ENCODE data around the gene UQCRHL.
A peak's percentile ranks its signal among the peaks of the same experiment; 100 is the strongest.

Gene UQCRHL

GRCh38 chr1:15758953-15759661, 48.3 kb downstream of the UQCRHL start:
- Histone ChIP-seq H3K4me3 (ENCODE audit: low read depth in 1 of 5, low read length in 5 of 5) (peak overlapping the region in 4 of 5 donors; percentile 48 to 65 (median 58)), H3K9me3 (ENCODE audit: control insufficient read depth in 5 of 5, low read length in 5 of 5) (no peaks in the 10 kb centered on the region), H3K27me3 (ENCODE audit: control insufficient read depth in 5 of 5, insufficient read depth in 4 of 5, low read length in 5 of 5) (peaks cover 0 to 16% (median 8%) of the 10 kb centered on the region in 5 donors), H3K27ac (ENCODE audit: low read depth, low read length) (no peak overlapping the region), H3K4me1 (ENCODE audit: control insufficient read depth in 5 of 5, insufficient read depth in 5 of 5, low read length in 5 of 5) (peaks cover 6 to 45% (median 29%) of the 10 kb centered on the region in 5 donors), H3K9ac (ENCODE audit: low read length in 5 of 5) (peak overlapping the region in 4 of 5 donors; percentile 30 to 76 (median 56)), H3K36me3 (ENCODE audit: control insufficient read depth in 5 of 5, insufficient read depth in 5 of 5, low read length in 5 of 5) (no peaks in the 10 kb centered on the region)

- Histone ChIP-seq H3K9me3 (ENCODE audit: control insufficient read depth in 5 of 5, low read length in 5 of 5) (no peaks in the 10 kb centered on the region), H3K4me3 (ENCODE audit: low read depth in 1 of 5, low read length in 5 of 5) (peak within 1 kb of the TSS in 4 of 5 donors; percentile 48 to 65 (median 58)), H3K9ac (ENCODE audit: low read length in 5 of 5) (peak within 1 kb of the TSS in 4 of 5 donors; percentile 30 to 76 (median 56)), H3K4me1 (ENCODE audit: control insufficient read depth in 5 of 5, insufficient read depth in 5 of 5, low read length in 5 of 5) (peaks cover 6 to 45% (median 29%) of the 10 kb centered on the region in 5 donors), H3K27me3 (ENCODE audit: control insufficient read depth in 5 of 5, insufficient read depth in 4 of 5, low read length in 5 of 5) (peaks cover 0 to 16% (median 8%) of the 10 kb centered on the region in 5 donors), H3K27ac (ENCODE audit: low read depth, low read length) (no peak within 1 kb of the TSS), H3K36me3 (ENCODE audit: control insufficient read depth in 5 of 5, insufficient read depth in 5 of 5, low read length in 5 of 5) (no peaks in the 10 kb centered on the region)
Measured at GRCh38 chr1:15758343-15758931, 49.0 kb downstream of the UQCRHL start, which contains the start of gene FBLIM1. TSS of gene FBLIM1 (plus strand) at chr1:15758795. CDS start at chr1:15764984, 6,189 bp downstream.

DNA sequence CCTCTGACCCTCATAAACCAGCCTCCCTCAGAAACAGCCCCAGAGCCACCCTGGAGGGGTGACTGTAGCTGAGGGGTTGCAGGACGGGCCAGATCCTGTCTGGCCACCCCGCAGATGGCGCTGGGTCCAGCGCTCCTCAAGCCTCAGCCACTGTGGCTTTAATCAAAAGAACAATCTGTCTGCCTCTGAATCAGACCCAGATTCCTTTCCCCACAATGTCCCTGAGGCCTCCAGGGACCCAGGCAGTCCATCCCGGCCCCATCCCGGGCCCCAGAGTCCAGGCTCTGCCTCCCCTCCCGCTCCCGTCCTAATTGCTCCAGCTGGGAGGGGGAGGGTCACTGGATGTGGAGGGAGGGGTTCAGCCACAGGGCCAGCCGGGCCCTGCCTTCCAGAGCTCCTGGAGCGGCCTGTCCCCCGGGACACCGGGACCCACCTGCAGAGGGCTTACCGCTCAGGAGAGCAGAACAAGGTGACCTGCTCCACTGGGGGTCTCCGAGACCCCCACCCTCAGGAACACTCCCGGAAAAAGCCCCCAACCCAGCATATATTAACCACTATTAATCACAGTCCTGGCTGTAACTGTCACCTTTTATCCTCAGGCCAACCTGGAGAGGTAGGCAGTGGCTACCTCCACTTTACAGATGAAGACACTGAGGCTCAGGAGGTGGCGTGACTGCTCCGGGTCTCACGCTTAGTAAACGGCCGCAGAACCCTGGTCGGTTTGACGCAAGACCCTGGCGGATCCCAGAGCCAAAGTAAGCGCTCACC, 49.7 kb downstream of the UQCRHL start:
- Histone ChIP-seq H3K9me3 (ENCODE audit: control insufficient read depth in 5 of 5, low read length in 5 of 5) (no peaks in the 10 kb centered on the region), H3K9ac (ENCODE audit: low read length in 5 of 5) (no peak overlapping the region), H3K4me3 (ENCODE audit: low read depth in 1 of 5, low read length in 5 of 5) (peak overlapping the region in 2 of 5 donors; percentile 4 to 37), H3K36me3 (ENCODE audit: control insufficient read depth in 5 of 5, insufficient read depth in 5 of 5, low read length in 5 of 5) (no peaks in the 10 kb centered on the region), H3K27me3 (ENCODE audit: control insufficient read depth in 5 of 5, insufficient read depth in 4 of 5, low read length in 5 of 5) (peaks cover 0 to 16% (median 8%) of the 10 kb centered on the region in 5 donors), H3K27ac (ENCODE audit: low read depth, low read length) (no peak overlapping the region), H3K4me1 (ENCODE audit: control insufficient read depth in 5 of 5, insufficient read depth in 5 of 5, low read length in 5 of 5) (peaks cover 6 to 45% (median 29%) of the 10 kb centered on the region in 5 donors)
